BE2C (cell line): ENCODE measurements around the gene OPN1MW.
"Not testable (repeated sequence)": the region's sequence is repeated elsewhere in the genome, so short reads cannot be mapped to it uniquely, and the experiment has no call there.

Source experiments
- DNase-seq: peaks from one replicate; pipeline ENCODE4 v3.0.0-alpha.2; 2020
- H3K27me3 ChIP-seq: fragments of 250-450 bp; sonication (Bioruptor Pico); 2 replicates; pipeline ENCODE4 v1.5.1; 2020; ENCODE audit warnings: mild to moderate bottlenecking
- H3K36me3 ChIP-seq: fragments of 250-450 bp; sonication (Bioruptor Pico); 2 replicates; pipeline ENCODE4 v1.5.1; 2020; ENCODE audit warnings: mild to moderate bottlenecking
- H3K4me1 ChIP-seq: fragments of 250-450 bp; sonication (Bioruptor Pico); 2 replicates; pipeline ENCODE4 v1.5.1; 2020
- H3K4me3 ChIP-seq: 2 replicates; pipeline ENCODE4 v1.5.1; 2011; ENCODE audit warnings: low read depth, low read length
- H3K9me3 ChIP-seq: fragments of 250-450 bp; sonication (Bioruptor Pico); 2 replicates; pipeline ENCODE4 v1.5.1; 2020

The OPN1MW gene

GRCh38 chrX:154196466-154196865, 14.1 kb downstream of the OPN1MW start:
- DNase-seq, H3K9me3 ChIP-seq, H3K4me1 ChIP-seq, H3K27me3 ChIP-seq, H3K4me3 ChIP-seq, H3K36me3 ChIP-seq: not testable (repeated sequence)

- not testable (repeated sequence) for DNase-seq, H3K4me1 ChIP-seq, H3K27me3 ChIP-seq, H3K36me3 ChIP-seq, H3K9me3 ChIP-seq, H3K4me3 ChIP-seq
Observed at GRCh38 chrX:154209670-154210418, 27.4 kb downstream of the OPN1MW start.

- DNase-seq, H3K36me3 ChIP-seq, H3K4me1 ChIP-seq, H3K9me3 ChIP-seq, H3K4me3 ChIP-seq, H3K27me3 ChIP-seq: not testable (repeated sequence)
Observed at GRCh38 chrX:154211057-154211456, 28.7 kb downstream of the OPN1MW start.

GRCh38 chrX:154211499-154211898, 29.1 kb downstream of the OPN1MW start:
- not testable (repeated sequence) for H3K4me3 ChIP-seq, H3K9me3 ChIP-seq, H3K4me1 ChIP-seq, H3K27me3 ChIP-seq, DNase-seq, H3K36me3 ChIP-seq

- not testable (repeated sequence) for H3K36me3 ChIP-seq, H3K4me1 ChIP-seq, H3K9me3 ChIP-seq, DNase-seq, H3K4me3 ChIP-seq, H3K27me3 ChIP-seq
Observed at GRCh38 chrX:154219456-154219855, 37.1 kb downstream of the OPN1MW start, which contains the start of gene OPN1MW2. OPN1MW2 (plus strand) TSS chrX:154219756; CDS start chrX:154219816, 60 bp downstream.

- not testable (repeated sequence) for DNase-seq, H3K4me3 ChIP-seq, H3K4me1 ChIP-seq, H3K9me3 ChIP-seq, H3K27me3 ChIP-seq, H3K36me3 ChIP-seq
Observed at GRCh38 chrX:154225292-154225691, 42.9 kb downstream of the OPN1MW start.

GRCh38 chrX:154226706-154227105, 44.3 kb downstream of the OPN1MW start:
- not testable (repeated sequence) for DNase-seq, H3K27me3 ChIP-seq

GRCh38 chrX:154231443-154231842, 49.0 kb downstream of the OPN1MW start:
- not testable (repeated sequence) for H3K4me3 ChIP-seq, H3K27me3 ChIP-seq, H3K36me3 ChIP-seq, H3K9me3 ChIP-seq, H3K4me1 ChIP-seq, DNase-seq

More at GRCh38 chrX:154226706-154227105, 44.3 kb downstream of the OPN1MW start:
- H3K4me3 ChIP-seq, H3K4me1 ChIP-seq, H3K36me3 ChIP-seq, H3K9me3 ChIP-seq: not testable (repeated sequence)

- H3K27me3 ChIP-seq, H3K4me3 ChIP-seq, H3K9me3 ChIP-seq, H3K36me3 ChIP-seq, DNase-seq, H3K4me1 ChIP-seq: not testable (repeated sequence)
Observed at GRCh38 chrX:154233620-154234019, 51.2 kb downstream of the OPN1MW start.

- H3K4me1 ChIP-seq, DNase-seq, H3K36me3 ChIP-seq, H3K4me3 ChIP-seq, H3K9me3 ChIP-seq, H3K27me3 ChIP-seq: not testable (repeated sequence)
Observed at GRCh38 chrX:154238939-154239559, 56.7 kb downstream of the OPN1MW start.

- not testable (repeated sequence) for H3K36me3 ChIP-seq, H3K4me1 ChIP-seq, H3K4me3 ChIP-seq, H3K9me3 ChIP-seq, DNase-seq, H3K27me3 ChIP-seq
Observed at GRCh38 chrX:154239982-154240503, 57.6 kb downstream of the OPN1MW start.
